Fibroblast of lung (primary cell): ENCODE data around the gene NLGN1. TPM values are rescaled to one million over a fixed set of nuclear protein-coding genes. Genes with fewer than 3 reads are reported as not detected.

ENCODE experiments used
- DNase-seq, 2 donors: peaks; one replicate each; pipeline versions ENCODE4 v3.0.0 to v3.0.0-alpha.2; 2010; ENCODE audit warnings: low read depth in 2 of 2
- H2AFZ ChIP-seq: 2 replicates; pipeline ENCODE4 v1.5.1; 2012; ENCODE audit warnings: low read length, control low read depth, inconsistent platforms
- H3K27ac ChIP-seq: 2 replicates; pipeline ENCODE4 v1.5.1; 2011; ENCODE audit warnings: low read length, control low read depth; ENCODE audit not compliant: insufficient read depth
- H3K27me3 ChIP-seq: 2 replicates; pipeline ENCODE4 v1.5.1; 2011; ENCODE audit warnings: mild to moderate bottlenecking, low read length; ENCODE audit not compliant: control insufficient read depth, insufficient read depth
- H3K36me3 ChIP-seq: 2 replicates; pipeline ENCODE4 v1.5.1; 2011; ENCODE audit warnings: low read length; ENCODE audit not compliant: control insufficient read depth, insufficient read depth
- H3K4me1 ChIP-seq: 2 replicates; pipeline ENCODE4 v1.5.1; 2011; ENCODE audit warnings: low read length; ENCODE audit not compliant: control insufficient read depth, insufficient read depth; ENCODE audit errors: extremely low read depth
- H3K4me2 ChIP-seq: 2 replicates; pipeline ENCODE4 v1.5.1; 2011; ENCODE audit warnings: low read length, control low read depth; ENCODE audit not compliant: insufficient read depth; ENCODE audit errors: extremely low read depth
- H3K4me3 ChIP-seq, 4 experiments: fragments of 200-600 bp in 1 of 4; sonication (generic) in 1 of 4; replicated peaks in 1 of 4; 2 replicates each; pipeline ENCODE4 v1.5.1; 2011 to 2016; ENCODE audit warnings: low read length in 4 of 4, low read depth in 3 of 4, mild to moderate bottlenecking in 3 of 4, control low read depth in 2 of 4, inconsistent platforms in 1 of 4, mixed read lengths in 1 of 4; ENCODE audit not compliant: insufficient read depth in 1 of 4; ENCODE audit errors: control extremely low read depth in 1 of 4
- H3K79me2 ChIP-seq: 2 replicates; pipeline ENCODE4 v1.5.1; 2012; ENCODE audit warnings: mild to moderate bottlenecking, low read length, inconsistent platforms; ENCODE audit not compliant: control insufficient read depth, insufficient read depth
- H3K9ac ChIP-seq: 2 replicates; pipeline ENCODE4 v1.5.1; 2011; ENCODE audit warnings: mild to moderate bottlenecking, low read length, control low read depth; ENCODE audit not compliant: insufficient read depth
- H3K9me3 ChIP-seq: 2 replicates; pipeline ENCODE4 v1.5.1; 2012; ENCODE audit warnings: low read depth, low read length; ENCODE audit not compliant: control insufficient read depth, insufficient read depth
- H4K20me1 ChIP-seq: 2 replicates; pipeline ENCODE4 v1.5.1; 2011; ENCODE audit warnings: low read length; ENCODE audit not compliant: control insufficient read depth, insufficient read depth; ENCODE audit errors: extremely low read depth
- EZH2 ChIP-seq: IDR thresholded peaks from 2 replicates; pipeline ENCODE4 v1.5.1; 2012; ENCODE audit warnings: low read length, control low read depth, mild to moderate bottlenecking; ENCODE audit errors: missing control alignments
- polyA plus RNA-seq, 2 donors: library from polyadenylated mRNA; depleted of rRNA in 1 of 2; stranded (reverse) in 1 of 2; unstranded in 1 of 2; fragments of >200 nt; gene quantifications; 2 replicates each; pipeline ENCODE4 v1.2.1, GENCODE V29; 2011 to 2012; ENCODE audit warnings: missing spikeins in 1 of 2
- total RNA-seq: library from RNA; depleted of rRNA; stranded (reverse); fragments of >200 nt; gene quantifications from 2 replicates; pipeline ENCODE4 v1.2.1, GENCODE V29; 2014
- TF ChIP-seq, protein P1 (sequence below), 2 donors: IDR thresholded peaks in 1 of 2; conservative IDR thresholded peaks in 1 of 2; 1 replicate in 1 of 2; 2 replicates in 1 of 2; pipeline ENCODE4 v1.5.1; 2011 to 2012; ENCODE audit warnings: low read length in 2 of 2, control low read depth in 1 of 2, inconsistent platforms in 1 of 2, low read depth in 1 of 2, mild to moderate bottlenecking in 1 of 2

NLGN1 gene
- total and polyA plus RNA-seq, 2 donors (not counting 1 experiment from before 2014, with no cell fraction given) = 0.61 to 2.1 TPM

DNA sequence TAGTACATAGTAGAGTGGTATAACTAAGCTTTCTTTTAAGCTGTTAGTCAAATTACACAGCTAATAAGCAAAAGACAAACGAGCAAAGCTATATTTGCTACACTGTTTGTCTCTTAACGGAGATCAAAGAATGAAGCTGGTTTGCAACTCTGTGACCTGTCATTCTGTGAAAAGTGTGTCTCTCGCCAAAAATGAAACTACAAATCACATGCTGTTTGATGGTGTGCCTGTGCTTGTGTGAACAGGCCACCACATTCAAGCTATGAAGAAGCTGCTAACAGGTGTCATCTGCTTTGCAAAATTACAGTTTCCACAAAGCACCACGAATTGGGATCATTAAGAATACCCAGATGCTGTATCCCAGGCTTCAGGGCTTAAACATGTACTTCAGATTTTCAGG is 793.8 kb downstream of the NLGN1 start:
- H3K9me3 ChIP-seq = no peaks in the 10 kb centered on the region
- DNase-seq = no peak
- H2AFZ ChIP-seq = no peak overlapping the region
- H3K27ac ChIP-seq = no peak overlapping the region
- H3K4me3 ChIP-seq = no peak overlapping the region
- no peak overlapping the region for H3K9ac ChIP-seq
- H3K79me2 ChIP-seq = no peaks in the 10 kb centered on the region
- no peak for TF ChIP-seq EZH2
- TF ChIP-seq, protein P1, sequence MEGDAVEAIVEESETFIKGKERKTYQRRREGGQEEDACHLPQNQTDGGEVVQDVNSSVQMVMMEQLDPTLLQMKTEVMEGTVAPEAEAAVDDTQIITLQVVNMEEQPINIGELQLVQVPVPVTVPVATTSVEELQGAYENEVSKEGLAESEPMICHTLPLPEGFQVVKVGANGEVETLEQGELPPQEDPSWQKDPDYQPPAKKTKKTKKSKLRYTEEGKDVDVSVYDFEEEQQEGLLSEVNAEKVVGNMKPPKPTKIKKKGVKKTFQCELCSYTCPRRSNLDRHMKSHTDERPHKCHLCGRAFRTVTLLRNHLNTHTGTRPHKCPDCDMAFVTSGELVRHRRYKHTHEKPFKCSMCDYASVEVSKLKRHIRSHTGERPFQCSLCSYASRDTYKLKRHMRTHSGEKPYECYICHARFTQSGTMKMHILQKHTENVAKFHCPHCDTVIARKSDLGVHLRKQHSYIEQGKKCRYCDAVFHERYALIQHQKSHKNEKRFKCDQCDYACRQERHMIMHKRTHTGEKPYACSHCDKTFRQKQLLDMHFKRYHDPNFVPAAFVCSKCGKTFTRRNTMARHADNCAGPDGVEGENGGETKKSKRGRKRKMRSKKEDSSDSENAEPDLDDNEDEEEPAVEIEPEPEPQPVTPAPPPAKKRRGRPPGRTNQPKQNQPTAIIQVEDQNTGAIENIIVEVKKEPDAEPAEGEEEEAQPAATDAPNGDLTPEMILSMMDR (conservative IDR thresholded peaks at IDR 0.05 in 1 of 2, IDR thresholded peaks at IDR 0.05 in 1 of 2; ENCODE audit: low read depth in 1 of 2, low read length in 2 of 2) = no peak
- H3K27me3 ChIP-seq = no peaks in the 10 kb centered on the region
- no peaks in the 10 kb centered on the region for H4K20me1 ChIP-seq
- H3K36me3 ChIP-seq = no peaks in the 10 kb centered on the region
- no peaks in the 10 kb centered on the region for H3K4me1 ChIP-seq
- H3K4me2 ChIP-seq = no peak overlapping the region

DNA sequence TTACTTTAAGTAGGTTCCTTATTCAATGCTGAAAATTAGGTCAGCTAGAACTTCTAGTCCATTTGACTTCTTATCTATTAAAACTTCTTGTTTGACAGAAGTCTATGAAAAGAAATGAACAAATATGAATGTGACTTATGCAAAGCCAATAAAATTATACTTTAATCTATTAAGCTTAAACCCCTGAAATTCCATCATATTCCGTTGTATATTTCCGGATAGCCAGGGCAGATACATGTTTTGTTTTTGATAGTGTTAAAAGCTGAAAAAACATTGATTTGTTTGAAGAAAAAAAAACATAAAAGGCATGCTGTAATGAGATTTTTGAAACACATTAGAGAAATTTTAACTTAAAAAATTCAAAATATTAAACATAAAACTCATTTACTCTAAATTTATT is 794.4 kb downstream of the NLGN1 start:
- no peaks in the 10 kb centered on the region for H3K36me3 ChIP-seq
- no peak overlapping the region for H2AFZ ChIP-seq
- no peaks in the 10 kb centered on the region for H4K20me1 ChIP-seq
- no peak overlapping the region for H3K4me3 ChIP-seq
- DNase-seq = no peak
- H3K27ac ChIP-seq = no peak overlapping the region
- no peak for TF ChIP-seq EZH2
- TF ChIP-seq, protein P1 (conservative IDR thresholded peaks at IDR 0.05 in 1 of 2, IDR thresholded peaks at IDR 0.05 in 1 of 2; ENCODE audit: low read depth in 1 of 2, low read length in 2 of 2) = no peak
- no peak overlapping the region for H3K9ac ChIP-seq
- no peaks in the 10 kb centered on the region for H3K9me3 ChIP-seq
- H3K4me2 ChIP-seq = no peak overlapping the region
- no peaks in the 10 kb centered on the region for H3K4me1 ChIP-seq
- no peaks in the 10 kb centered on the region for H3K27me3 ChIP-seq
- no peaks in the 10 kb centered on the region for H3K79me2 ChIP-seq

DNA sequence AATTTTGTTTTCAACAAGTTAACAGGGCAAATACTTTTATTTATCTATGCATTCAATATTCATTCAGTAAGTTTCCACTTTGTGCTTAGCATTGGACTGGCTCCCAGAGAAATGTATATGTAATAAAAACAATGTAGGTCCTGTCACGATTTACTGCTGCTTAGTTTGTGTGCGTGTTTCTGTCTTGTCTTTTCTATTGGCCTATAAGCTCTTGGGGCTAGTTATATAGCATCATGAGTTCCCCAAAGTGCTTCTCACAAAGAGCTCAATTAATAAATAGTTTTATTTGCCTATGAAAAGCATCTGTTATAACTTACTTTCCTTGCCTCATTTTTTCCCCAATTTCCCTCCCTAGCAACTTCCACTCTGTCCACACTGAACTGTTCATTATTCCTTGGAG is 794.9 kb downstream of the NLGN1 start:
- Histone ChIP-seq H3K36me3 (no peaks in the 10 kb centered on the region), H2AFZ (no peak overlapping the region), H3K79me2 (no peaks in the 10 kb centered on the region), H3K4me3 (no peak overlapping the region), H3K9ac (no peak overlapping the region), H3K4me2 (no peak overlapping the region), H3K27ac (no peak overlapping the region), H3K4me1 (no peaks in the 10 kb centered on the region), H3K27me3 (no peaks in the 10 kb centered on the region), H3K9me3 (no peaks in the 10 kb centered on the region), H4K20me1 (no peaks in the 10 kb centered on the region)
- TF ChIP-seq EZH2 = no peak
- TF ChIP-seq, protein P1 (conservative IDR thresholded peaks at IDR 0.05 in 1 of 2, IDR thresholded peaks at IDR 0.05 in 1 of 2; ENCODE audit: low read depth in 1 of 2, low read length in 2 of 2) = no peak
- DNase-seq = no peak
